Hepatocyte (in vitro differentiated cells): ENCODE measurements around the gene SNRNP25. TPM values are rescaled to one million over a fixed set of nuclear protein-coding genes. Genes with fewer than 3 reads are reported as not detected.
"Not testable (repeated sequence)": the region's sequence is repeated elsewhere in the genome, so short reads cannot be mapped to it uniquely, and the experiment has no call there.

ENCODE experiments used
- DNase-seq: peaks from one replicate; pipeline ENCODE4 v3.0.0-alpha.2; 2016; ENCODE audit warnings: low spot score
- H2AFZ ChIP-seq: fragments of 200-600 bp; sonication (generic); 2 replicates; pipeline ENCODE4 v1.6.0; 2016; ENCODE audit warnings: antibody characterized with exemption, mild to moderate bottlenecking
- H3K27ac ChIP-seq: fragments of 200-600 bp; sonication (generic); 2 replicates; pipeline ENCODE4 v1.5.1; 2016; ENCODE audit warnings: mild to moderate bottlenecking
- H3K27me3 ChIP-seq: fragments of 200-600 bp; sonication (generic); 2 replicates; pipeline ENCODE4 v1.6.1; 2016
- H3K36me3 ChIP-seq: fragments of 200-600 bp; sonication (generic); replicated peaks from 2 replicates; pipeline ENCODE4 v1.5.1; 2016; ENCODE audit warnings: low read depth; ENCODE audit not compliant: insufficient read depth
- H3K4me1 ChIP-seq: fragments of 200-600 bp; sonication (generic); 2 replicates; pipeline ENCODE4 v1.5.1; 2016; ENCODE audit warnings: mild to moderate bottlenecking, moderate library complexity; ENCODE audit not compliant: insufficient read depth
- H3K4me2 ChIP-seq: fragments of 200-600 bp; sonication (generic); 2 replicates; pipeline ENCODE4 v1.6.0; 2016
- H3K4me3 ChIP-seq: fragments of 200-600 bp; sonication (generic); 2 replicates; pipeline ENCODE4 v1.5.1; 2016; ENCODE audit warnings: mild to moderate bottlenecking
- H3K79me2 ChIP-seq: fragments of 200-600 bp; sonication (generic); 2 replicates; pipeline ENCODE4 v1.6.0; 2017; ENCODE audit warnings: mild to moderate bottlenecking
- H3K9me2 ChIP-seq: fragments of 200-600 bp; sonication (generic); replicated peaks from 2 replicates; pipeline ENCODE4 v1.6.0; 2017; ENCODE audit warnings: mild to moderate bottlenecking; ENCODE audit not compliant: insufficient read depth
- H3K9me3 ChIP-seq: fragments of 200-600 bp; sonication (generic); 2 replicates; pipeline ENCODE4 v1.5.1; 2016; ENCODE audit warnings: low read depth, mild to moderate bottlenecking
- H4K20me1 ChIP-seq: fragments of 200-600 bp; sonication (generic); 2 replicates; pipeline ENCODE4 v1.6.0; 2016; ENCODE audit warnings: mild to moderate bottlenecking; ENCODE audit not compliant: insufficient read depth, poor library complexity, severe bottlenecking
- CTCF ChIP-seq: fragments of 200-600 bp; sonication (generic); IDR thresholded peaks from 2 replicates; pipeline ENCODE4 v1.5.1; 2016; ENCODE audit warnings: antibody characterized with exemption, mild to moderate bottlenecking; ENCODE audit not compliant: poor library complexity
- EZH2 ChIP-seq: fragments of 200-600 bp; sonication (generic); IDR thresholded peaks from 2 replicates; pipeline ENCODE4 v1.6.1; 2016; ENCODE audit warnings: antibody characterized with exemption, mild to moderate bottlenecking, borderline replicate concordance
- EZH2phosphoT487 ChIP-seq: fragments of 200-600 bp; sonication (generic); IDR thresholded peaks from one replicate; pipeline ENCODE4 v1.6.1; 2018; ENCODE audit warnings: antibody characterized with exemption, mild to moderate bottlenecking, low read depth, moderate library complexity; ENCODE audit not compliant: unreplicated experiment, severe bottlenecking
- WGBS: methylation state at CpG from one replicate; pipeline ENCODE4 v1.1.6; 2016; ENCODE audit warnings: low lambda C conversion rate; ENCODE audit errors: missing lambda C conversion rate; 5-methylcytosine and 5-hydroxymethylcytosine counted together
- polyA plus RNA-seq: library from polyadenylated mRNA; unstranded; fragments of >200 nt; fragmentation: Nextera tagmentation; extraction: Ambion mirVana; gene quantifications from 2 replicates; pipeline ENCODE4 v1.2.1, GENCODE V29; 2016
- total RNA-seq: library from RNA; depleted of rRNA; stranded (reverse); fragments of >200 nt; gene quantifications from 2 replicates; pipeline ENCODE4 v1.2.3, GENCODE V29; 2014

SNRNP25 gene
- total and polyA plus RNA-seq, 2 experiments from 2014 or later, result 18.3 to 35.3 TPM

- no peaks in the 10 kb centered on the region for H3K4me1 ChIP-seq
- DNase-seq, result no peak
- H3K79me2 ChIP-seq, result no peaks in the 10 kb centered on the region
- TF ChIP-seq EZH2 (no peak), EZH2phosphoT487 (no peak), CTCF (no peak)
- no peak overlapping the region for H2AFZ ChIP-seq
- H4K20me1 ChIP-seq, result no peaks in the 10 kb centered on the region
- no peak overlapping the region for H3K4me2 ChIP-seq
- no peaks in the 10 kb centered on the region for H3K9me3 ChIP-seq
- WGBS, result 70% methylated on average over 5 of the region's 5 CpGs
- no peaks in the 10 kb centered on the region for H3K9me2 ChIP-seq
- H3K36me3 ChIP-seq, result no peaks in the 10 kb centered on the region
- H3K27me3 ChIP-seq, result no peaks in the 10 kb centered on the region
- no peak overlapping the region for H3K27ac ChIP-seq
- no peak overlapping the region for H3K4me3 ChIP-seq
Measured at GRCh38 chr16:45454-45853, 8.2 kb upstream of the SNRNP25 start.

GRCh38 chr16:46510-46909, 7.1 kb upstream of the SNRNP25 start:
- H3K27me3 ChIP-seq, H3K36me3 ChIP-seq, H3K27ac ChIP-seq, H3K4me1 ChIP-seq, H2AFZ ChIP-seq, H4K20me1 ChIP-seq, DNase-seq, H3K9me2 ChIP-seq, H3K4me3 ChIP-seq, H3K79me2 ChIP-seq, H3K4me2 ChIP-seq, H3K9me3 ChIP-seq: not testable (repeated sequence)
- WGBS, result 98% methylated on average over 7 of the region's 7 CpGs

GRCh38 chr16:47234-47633, 6.4 kb upstream of the SNRNP25 start:
- no peak overlapping the region for H2AFZ ChIP-seq
- 95% methylated on average over 7 of the region's 7 CpGs for WGBS
- no peak overlapping the region for H3K4me2 ChIP-seq

More at GRCh38 chr16:47234-47633, 6.4 kb upstream of the SNRNP25 start:
- no peaks in the 10 kb centered on the region for H3K9me3 ChIP-seq
- no peaks in the 10 kb centered on the region for H3K4me1 ChIP-seq
- H3K27me3 ChIP-seq, result no peaks in the 10 kb centered on the region
- H3K27ac ChIP-seq, result no peak overlapping the region
- no peak overlapping the region for H3K4me3 ChIP-seq
- H3K36me3 ChIP-seq, result no peaks in the 10 kb centered on the region
- no peaks in the 10 kb centered on the region for H4K20me1 ChIP-seq
- H3K79me2 ChIP-seq, result peaks cover 16% of the 10 kb centered on the region
- TF ChIP-seq EZH2 (no peak), EZH2phosphoT487 (no peak), CTCF (no peak)
- H3K9me2 ChIP-seq, result no peaks in the 10 kb centered on the region
- DNase-seq, result no peak
